Gastroesophageal sphincter (tissue), 4 donors: ENCODE results near the gene IL3. TPM values are rescaled to one million over a fixed set of nuclear protein-coding genes. Genes with fewer than 3 reads are reported as not detected.

Experiments used
- ATAC-seq: fragments of 150-250 bp; one replicate; pipeline ENCODE4 v1.9.1; 2016; ENCODE audit warnings: mild to moderate bottlenecking, moderate library complexity
- H3K27ac ChIP-seq, 4 donors: fragments of 200-600 bp; sonication (generic) in 3 of 4; 1 replicate in 3 of 4; 2 replicates in 1 of 4; pipeline ENCODE4 v1.5.1; 2016 to 2019
- H3K27me3 ChIP-seq: fragments of 200-600 bp; sonication (generic); one replicate; pipeline ENCODE4 v1.5.1; 2019
- H3K36me3 ChIP-seq, 2 donors: fragments of 200-600 bp; sonication (generic); one replicate each; pipeline ENCODE4 v1.5.1; 2019; ENCODE audit warnings: control low read depth in 1 of 2
- H3K4me1 ChIP-seq, 3 donors: fragments of 200-600 bp; sonication (generic); 1 replicate in 2 of 3; 2 replicates in 1 of 3; pipeline ENCODE4 v1.5.1; 2016 to 2019; ENCODE audit warnings: control low read depth in 2 of 3
- H3K4me3 ChIP-seq, 2 donors: fragments of 200-600 bp; sonication (generic); one replicate each; pipeline ENCODE4 v1.5.1; 2019; ENCODE audit warnings: mild to moderate bottlenecking in 1 of 2, moderate library complexity in 1 of 2
- H3K9me3 ChIP-seq, 3 donors: fragments of 200-600 bp; sonication (generic); one replicate each; pipeline ENCODE4 v1.5.1; 2017 to 2019; ENCODE audit warnings: control low read depth in 2 of 3
- CTCF ChIP-seq, 4 experiments: fragments of 200-600 bp in 2 of 4; fragments of 450-650 bp in 2 of 4; sonication (generic) in 1 of 4; IDR thresholded peaks; one replicate each; pipeline ENCODE4 v1.5.1; 2017 to 2019; ENCODE audit warnings: antibody characterized with exemption in 4 of 4, mild to moderate bottlenecking in 2 of 4, moderate library complexity in 2 of 4
- EP300 ChIP-seq: sonication (generic); formaldehyde crosslinking; IDR thresholded peaks from one replicate; pipeline ENCODE4 v1.6.1; 2017; ENCODE audit warnings: antibody characterized with exemption, mild to moderate bottlenecking
- POLR2A ChIP-seq, 2 donors: fragments of 450-650 bp; IDR thresholded peaks; one replicate each; pipeline ENCODE4 v1.6.1; 2017; ENCODE audit warnings: antibody characterized with exemption in 2 of 2, mild to moderate bottlenecking in 2 of 2, moderate library complexity in 1 of 2
- POLR2AphosphoS5 ChIP-seq: sonication (generic); formaldehyde crosslinking; IDR thresholded peaks from one replicate; pipeline ENCODE4 v1.6.1; 2017; ENCODE audit warnings: antibody characterized with exemption
- WGBS, 2 donors: methylation state at CpG; one replicate each; pipeline ENCODE4 v1.1.5; 2018; ENCODE audit warnings: low coverage in 1 of 2; 5-methylcytosine and 5-hydroxymethylcytosine counted together
- total RNA-seq, 4 donors: library from RNA; depleted of rRNA; stranded (reverse); fragments of >200 nt; gene quantifications; one replicate each; pipeline ENCODE4 v1.1.0, GENCODE V29; 2016

The IL3 gene
- total RNA-seq, 4 donors from 2014 or later = not detected

- 50 to 70% methylated on average over 4 of the region's 4 CpGs for WGBS, 2 donors
- no peak for ATAC-seq
Measured at GRCh38 chr5:132033122-132033521, 27.3 kb upstream of the IL3 start.

DNA sequence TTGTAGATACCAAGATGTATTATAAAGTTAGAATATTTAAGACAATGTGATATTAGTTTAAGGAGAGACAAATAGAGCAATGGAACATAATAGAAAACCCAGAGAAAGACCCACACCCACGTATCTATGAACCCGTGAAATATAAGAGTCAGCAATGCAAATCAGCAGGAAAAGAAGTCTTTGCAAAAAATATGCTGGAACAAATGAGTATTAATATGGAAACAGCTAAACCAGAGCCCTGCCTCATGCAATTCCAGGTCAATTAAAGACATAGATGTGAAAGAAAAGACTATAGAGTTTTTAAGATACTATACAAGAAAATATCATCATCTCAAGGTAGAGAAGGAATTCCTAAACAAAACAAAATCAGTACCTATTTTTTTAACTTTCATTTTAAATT lies 23.1 kb upstream of the IL3 start:
- no peak overlapping the region for H3K4me3 ChIP-seq
- ATAC-seq = no peak
- TF ChIP-seq POLR2AphosphoS5 = no peak

More at GRCh38 chr5:132033122-132033521, 27.3 kb upstream of the IL3 start:
- Histone ChIP-seq H3K27me3 (peaks cover 3% of the 10 kb centered on the region), H3K27ac (no peak overlapping the region), H3K36me3 (no peaks in the 10 kb centered on the region), H3K9me3 (no peaks in the 10 kb centered on the region), H3K4me1 (no peaks in the 10 kb centered on the region), H3K4me3 (no peak overlapping the region)
- TF ChIP-seq EP300 (no peak), CTCF (IDR thresholded peaks at IDR 0.05) (no peak), POLR2A (IDR thresholded peaks at IDR 0.05) (no peak), POLR2AphosphoS5 (no peak)

DNA sequence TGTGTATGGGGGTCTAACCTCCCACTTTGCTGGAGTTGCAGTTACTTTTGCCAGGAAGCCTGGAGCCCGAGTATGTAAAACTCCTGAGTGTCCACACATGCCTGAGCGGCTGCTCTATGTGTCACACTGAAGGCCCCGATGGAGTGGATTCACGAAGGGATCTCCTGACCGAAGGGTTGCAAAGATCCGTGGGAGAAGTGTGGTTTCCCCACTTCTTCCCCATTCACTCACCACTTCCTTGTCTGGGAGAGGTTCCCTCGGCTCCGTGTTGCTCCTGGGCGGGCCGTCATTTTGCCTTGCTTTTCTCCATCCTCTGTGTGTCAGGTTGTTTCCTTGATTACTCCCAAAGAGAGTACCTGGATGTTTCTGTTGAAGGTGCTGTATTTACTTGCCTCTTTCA lies 16.2 kb upstream of the IL3 start:
- ATAC-seq = no peak
- H3K27ac ChIP-seq = no peak overlapping the region
- 96% methylated on average over 6 to 10 of the region's 10 CpGs for WGBS, 2 donors
- no peaks in the 10 kb centered on the region for H3K4me1 ChIP-seq
- no peak overlapping the region for H3K4me3 ChIP-seq
- H3K27me3 ChIP-seq = peaks cover 19% of the 10 kb centered on the region
- no peak for TF ChIP-seq EP300
- TF ChIP-seq POLR2A (IDR thresholded peaks at IDR 0.05) = no peak
- TF ChIP-seq CTCF (IDR thresholded peaks at IDR 0.05) = no peak
- TF ChIP-seq POLR2AphosphoS5 = no peak
- no peaks in the 10 kb centered on the region for H3K9me3 ChIP-seq
- no peaks in the 10 kb centered on the region for H3K36me3 ChIP-seq

More for the DNA sequence above, 23.1 kb upstream of the IL3 start:
- 37 to 69% methylated on average over 2 of the region's 2 CpGs for WGBS, 2 donors
- H3K9me3 ChIP-seq = no peaks in the 10 kb centered on the region
- no peaks in the 10 kb centered on the region for H3K36me3 ChIP-seq
- H3K27me3 ChIP-seq = peaks cover under 1% of the 10 kb centered on the region
- no peak overlapping the region for H3K27ac ChIP-seq
- no peaks in the 10 kb centered on the region for H3K4me1 ChIP-seq

- ATAC-seq = no peak
Measured at GRCh38 chr5:132046880-132047299, 13.6 kb upstream of the IL3 start.

DNA sequence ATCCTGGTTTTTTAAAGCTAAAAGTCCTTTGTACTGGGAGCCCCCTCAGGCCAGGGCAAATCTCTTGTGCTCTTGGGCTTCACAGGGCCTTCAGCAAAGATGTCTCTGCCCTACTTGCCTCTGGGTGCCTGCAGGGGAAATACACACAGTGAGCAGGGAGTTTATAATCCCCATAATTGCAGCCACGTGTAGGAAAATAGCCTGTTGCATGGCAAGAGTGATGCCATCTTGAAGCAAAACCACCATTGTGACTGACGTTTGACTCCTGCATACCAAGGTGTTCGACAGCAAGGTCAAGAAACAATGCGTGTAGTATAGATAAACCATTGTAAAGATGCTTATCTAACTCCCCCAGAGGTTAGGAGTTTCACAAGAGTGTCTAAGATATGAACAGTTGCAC lies 11.4 kb upstream of the IL3 start:
- Histone ChIP-seq H3K9me3 (no peaks in the 10 kb centered on the region), H3K27me3 (peaks cover 2% of the 10 kb centered on the region), H3K27ac (no peak overlapping the region), H3K4me3 (no peak overlapping the region), H3K4me1 (no peaks in the 10 kb centered on the region), H3K36me3 (no peaks in the 10 kb centered on the region)
- 57 to 75% methylated on average over 3 to 4 of the region's 4 CpGs for WGBS, 2 donors
- TF ChIP-seq POLR2AphosphoS5 (no peak), POLR2A (IDR thresholded peaks at IDR 0.05) (no peak), CTCF (IDR thresholded peaks at IDR 0.05) (no peak), EP300 (no peak)
- no peak for ATAC-seq

More at GRCh38 chr5:132046880-132047299, 13.6 kb upstream of the IL3 start:
- H3K27me3 ChIP-seq = peaks cover 19% of the 10 kb centered on the region
- no peak overlapping the region for H3K4me3 ChIP-seq
- 69 to 81% methylated on average over 2 to 7 of the region's 7 CpGs for WGBS, 2 donors
- TF ChIP-seq POLR2AphosphoS5 (no peak), POLR2A (IDR thresholded peaks at IDR 0.05) (no peak), CTCF (IDR thresholded peaks at IDR 0.05) (no peak), EP300 (no peak)
- no peaks in the 10 kb centered on the region for H3K36me3 ChIP-seq
- no peaks in the 10 kb centered on the region for H3K4me1 ChIP-seq
- no peaks in the 10 kb centered on the region for H3K9me3 ChIP-seq
- no peak overlapping the region for H3K27ac ChIP-seq
